Stimulated activated CD4-positive, alpha-beta T cell treated with anti-CD3 and anti-CD28 coated beads, Interleukin-1b, Interleukin-23, amount 100 ng/mL, for 4 hours (primary cell): ENCODE data around the gene NUB1.

Experiments
- DNase-seq, 2 donors: peaks; one replicate each; pipeline ENCODE4 v3.0.0-alpha.2; 2020; ENCODE audit warnings: low read depth in 2 of 2

The NUB1 gene

GRCh38 chr7:151345576-151346469 lies 4.2 kb downstream of the NUB1 start:
- no peak for DNase-seq

GRCh38 chr7:151346470-151346769 lies 4.8 kb downstream of the NUB1 start:
- no peak for DNase-seq

- DNase-seq = no peak
Observed at GRCh38 chr7:151347200-151347599, 5.6 kb downstream of the NUB1 start.

- DNase-seq = no peak
Observed at GRCh38 chr7:151348970-151349369, 7.4 kb downstream of the NUB1 start.

GRCh38 chr7:151349507-151349853 lies 7.9 kb downstream of the NUB1 start:
- DNase-seq = no peak

- DNase-seq = peak; percentile 15 to 46
Observed at GRCh38 chr7:151351027-151351426, 9.4 kb downstream of the NUB1 start.

GRCh38 chr7:151351967-151352366 lies 10.4 kb downstream of the NUB1 start:
- peak in 1 of 2 donors; percentile 23 for DNase-seq

- DNase-seq = no peak
Observed at GRCh38 chr7:151352512-151352911, 10.9 kb downstream of the NUB1 start.

GRCh38 chr7:151361193-151361959 lies 19.8 kb downstream of the NUB1 start:
- no peak for DNase-seq

GRCh38 chr7:151363182-151363581 lies 21.6 kb downstream of the NUB1 start:
- no peak for DNase-seq

GRCh38 chr7:151366166-151366879 lies 24.7 kb downstream of the NUB1 start:
- DNase-seq = no peak

- no peak for DNase-seq
Observed at GRCh38 chr7:151366880-151367222, 25.2 kb downstream of the NUB1 start.

- DNase-seq = no peak
Observed at GRCh38 chr7:151367284-151367683, 25.7 kb downstream of the NUB1 start.

- peak; percentile 62 to 75 for DNase-seq
Observed at GRCh38 chr7:151368136-151368571, 26.5 kb downstream of the NUB1 start.

- no peak for DNase-seq
Observed at GRCh38 chr7:151371266-151371665, 29.7 kb downstream of the NUB1 start.

- no peak for DNase-seq
Observed at GRCh38 chr7:151372612-151373265, 31.1 kb downstream of the NUB1 start.

GRCh38 chr7:151373599-151373998 lies 32.0 kb downstream of the NUB1 start:
- no peak for DNase-seq

GRCh38 chr7:151374139-151374538 lies 32.5 kb downstream of the NUB1 start:
- no peak for DNase-seq

- DNase-seq = no peak
Observed at GRCh38 chr7:151374726-151375125, 33.1 kb downstream of the NUB1 start.

GRCh38 chr7:151375530-151376217 lies 34.1 kb downstream of the NUB1 start:
- DNase-seq = no peak

GRCh38 chr7:151376218-151376902 lies 34.7 kb downstream of the NUB1 start:
- no peak for DNase-seq
